Uterus (tissue), 2 donors: ENCODE data around the gene CELSR1.
A peak's percentile ranks its signal among the peaks of the same experiment; 100 is the strongest.

Source experiments
- POLR2A ChIP-seq, 2 donors: fragments of 450-650 bp; IDR thresholded peaks; one replicate each; pipeline ENCODE4 v1.6.1; 2016; ENCODE audit warnings: antibody characterized with exemption in 2 of 2, mild to moderate bottlenecking in 1 of 2, moderate library complexity in 1 of 2
- TF ChIP-seq, protein P1 (sequence below), 4 experiments: fragments of 200-600 bp in 2 of 4; fragments of 450-650 bp in 2 of 4; sonication (generic) in 2 of 4; IDR thresholded peaks; one replicate each; pipeline ENCODE4 v1.5.1; 2016 to 2019; ENCODE audit warnings: antibody characterized with exemption in 4 of 4, mild to moderate bottlenecking in 2 of 4, moderate library complexity in 1 of 4

- TF ChIP-seq, protein P1, sequence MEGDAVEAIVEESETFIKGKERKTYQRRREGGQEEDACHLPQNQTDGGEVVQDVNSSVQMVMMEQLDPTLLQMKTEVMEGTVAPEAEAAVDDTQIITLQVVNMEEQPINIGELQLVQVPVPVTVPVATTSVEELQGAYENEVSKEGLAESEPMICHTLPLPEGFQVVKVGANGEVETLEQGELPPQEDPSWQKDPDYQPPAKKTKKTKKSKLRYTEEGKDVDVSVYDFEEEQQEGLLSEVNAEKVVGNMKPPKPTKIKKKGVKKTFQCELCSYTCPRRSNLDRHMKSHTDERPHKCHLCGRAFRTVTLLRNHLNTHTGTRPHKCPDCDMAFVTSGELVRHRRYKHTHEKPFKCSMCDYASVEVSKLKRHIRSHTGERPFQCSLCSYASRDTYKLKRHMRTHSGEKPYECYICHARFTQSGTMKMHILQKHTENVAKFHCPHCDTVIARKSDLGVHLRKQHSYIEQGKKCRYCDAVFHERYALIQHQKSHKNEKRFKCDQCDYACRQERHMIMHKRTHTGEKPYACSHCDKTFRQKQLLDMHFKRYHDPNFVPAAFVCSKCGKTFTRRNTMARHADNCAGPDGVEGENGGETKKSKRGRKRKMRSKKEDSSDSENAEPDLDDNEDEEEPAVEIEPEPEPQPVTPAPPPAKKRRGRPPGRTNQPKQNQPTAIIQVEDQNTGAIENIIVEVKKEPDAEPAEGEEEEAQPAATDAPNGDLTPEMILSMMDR (IDR thresholded peaks at IDR 0.05) = peak; percentile 76 to 96 (median 89)
- no peak for TF ChIP-seq POLR2A (IDR thresholded peaks at IDR 0.05)
Observed at GRCh38 chr22:46542011-46542985, 4.9 kb upstream of the CELSR1 start.
